OCI-LY3 (cell line): Measurements from ENCODE around the gene STAT3.
"Not testable (repeated sequence)": the region's sequence is repeated elsewhere in the genome, so short reads cannot be mapped to it uniquely, and the experiment has no call there.

ENCODE experiments used
- H2AFZ ChIP-seq: fragments of 200-600, 300-600 bp; shearing (Covaris generic); 2 replicates; pipeline ENCODE4 v1.6.0; 2014; ENCODE audit warnings: antibody characterized with exemption, low read depth, low read length
- H3K27ac ChIP-seq: fragments of 200-600, 300-600 bp; sonication (generic); 2 replicates; pipeline ENCODE4 v1.5.1; 2014; ENCODE audit warnings: mild to moderate bottlenecking, low read length, moderate library complexity, mixed read lengths
- H3K27me3 ChIP-seq: fragments of 200-600, 300-600 bp; sonication (generic); 2 replicates; pipeline ENCODE4 v1.6.1; 2014; ENCODE audit warnings: low read depth, low read length, mixed read lengths
- H3K36me3 ChIP-seq: fragments of 200-600, 300-600 bp; sonication (generic); replicated peaks from 2 replicates; pipeline ENCODE3; 2014; ENCODE audit warnings: low read depth, low read length, mixed read lengths
- H3K4me1 ChIP-seq: fragments of 300-600, 200-600 bp; sonication (generic); 2 replicates; pipeline ENCODE4 v1.6.1; 2014; ENCODE audit warnings: low read length, mixed read lengths
- H3K4me2 ChIP-seq: fragments of 200-600, 300-600 bp; sonication (generic); 2 replicates; pipeline ENCODE4 v1.6.1; 2014; ENCODE audit warnings: low read length, mixed read lengths
- H3K4me3 ChIP-seq: fragments of 300-600, 200-600 bp; sonication (generic); 2 replicates; pipeline ENCODE4 v1.5.1; 2014; ENCODE audit warnings: antibody characterized with exemption, mild to moderate bottlenecking, low read length, moderate library complexity
- H3K79me2 ChIP-seq: fragments of 300-600, 200-600 bp; shearing (Covaris generic); 2 replicates; pipeline ENCODE4 v1.6.1; 2014; ENCODE audit warnings: mild to moderate bottlenecking, low read length, mixed read lengths
- H3K9ac ChIP-seq: fragments of 300-600, 200-600 bp; shearing (Covaris generic); 2 replicates; pipeline ENCODE4 v1.6.0; 2014; ENCODE audit warnings: mild to moderate bottlenecking, low read length, moderate library complexity
- H3K9me3 ChIP-seq: fragments of 200-600, 300-600 bp; shearing (Covaris generic); 2 replicates; pipeline ENCODE4 v1.6.1; 2014; ENCODE audit warnings: low read length, mixed read lengths; ENCODE audit not compliant: insufficient read depth
- H4K20me1 ChIP-seq: fragments of 200-600, 300-600 bp; sonication (generic); 2 replicates; pipeline ENCODE4 v1.6.1; 2016; ENCODE audit warnings: low read length, mixed read lengths; ENCODE audit not compliant: insufficient read depth
- EZH2phosphoT487 ChIP-seq: fragments of 200-600 bp; shearing (Covaris generic); IDR thresholded peaks from 2 replicates; pipeline ENCODE4 v1.6.1; 2018; ENCODE audit warnings: antibody characterized with exemption, mixed run types, low read depth
- TF ChIP-seq, protein P1 (sequence below): fragments of 200-600, 300-600 bp; sonication (generic); IDR thresholded peaks from 2 replicates; pipeline ENCODE4 v1.5.1; 2014; ENCODE audit warnings: antibody characterized with exemption, low read length, low read depth

STAT3 gene

DNA sequence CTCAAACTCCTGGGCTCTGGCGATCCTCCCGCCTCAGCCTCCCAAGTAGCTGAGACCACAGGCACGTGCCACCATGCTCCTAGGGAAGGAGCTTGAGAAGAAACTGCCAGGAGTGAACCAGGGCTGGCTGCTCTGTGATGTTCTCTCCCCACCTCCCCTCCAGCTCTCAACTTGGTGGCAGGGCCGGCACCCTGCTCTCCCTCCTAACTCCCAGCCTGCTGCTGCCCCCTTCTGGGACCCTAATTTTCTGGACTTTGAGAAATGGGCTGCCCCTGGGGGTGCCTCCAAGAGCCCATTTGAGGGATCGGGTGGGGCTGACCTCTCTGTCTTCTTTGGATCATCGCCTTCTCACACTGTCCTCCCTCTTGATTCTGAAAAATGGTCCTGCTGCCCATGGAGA, 14.9 kb upstream of the STAT3 start:
- no peaks in the 10 kb centered on the region for H4K20me1 ChIP-seq
- peaks cover 59% of the 10 kb centered on the region for H3K4me1 ChIP-seq
- H3K36me3 ChIP-seq: no peaks in the 10 kb centered on the region
- peak overlapping the region; percentile 29 for H3K27ac ChIP-seq
- peak overlapping the region; percentile 45; the same call in 1 of the 2 replicates for H3K9ac ChIP-seq
- peak overlapping the region; percentile 53; the same call in 1 of the 2 replicates for H2AFZ ChIP-seq
- TF ChIP-seq, protein P1, sequence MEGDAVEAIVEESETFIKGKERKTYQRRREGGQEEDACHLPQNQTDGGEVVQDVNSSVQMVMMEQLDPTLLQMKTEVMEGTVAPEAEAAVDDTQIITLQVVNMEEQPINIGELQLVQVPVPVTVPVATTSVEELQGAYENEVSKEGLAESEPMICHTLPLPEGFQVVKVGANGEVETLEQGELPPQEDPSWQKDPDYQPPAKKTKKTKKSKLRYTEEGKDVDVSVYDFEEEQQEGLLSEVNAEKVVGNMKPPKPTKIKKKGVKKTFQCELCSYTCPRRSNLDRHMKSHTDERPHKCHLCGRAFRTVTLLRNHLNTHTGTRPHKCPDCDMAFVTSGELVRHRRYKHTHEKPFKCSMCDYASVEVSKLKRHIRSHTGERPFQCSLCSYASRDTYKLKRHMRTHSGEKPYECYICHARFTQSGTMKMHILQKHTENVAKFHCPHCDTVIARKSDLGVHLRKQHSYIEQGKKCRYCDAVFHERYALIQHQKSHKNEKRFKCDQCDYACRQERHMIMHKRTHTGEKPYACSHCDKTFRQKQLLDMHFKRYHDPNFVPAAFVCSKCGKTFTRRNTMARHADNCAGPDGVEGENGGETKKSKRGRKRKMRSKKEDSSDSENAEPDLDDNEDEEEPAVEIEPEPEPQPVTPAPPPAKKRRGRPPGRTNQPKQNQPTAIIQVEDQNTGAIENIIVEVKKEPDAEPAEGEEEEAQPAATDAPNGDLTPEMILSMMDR: peak; percentile 91
- TF ChIP-seq EZH2phosphoT487: no peak
- H3K4me2 ChIP-seq: peak overlapping the region; percentile 52
- H3K4me3 ChIP-seq: no peak overlapping the region
- H3K9me3 ChIP-seq: no peaks in the 10 kb centered on the region
- H3K79me2 ChIP-seq: no peaks in the 10 kb centered on the region
- peaks cover 6% of the 10 kb centered on the region for H3K27me3 ChIP-seq

DNA sequence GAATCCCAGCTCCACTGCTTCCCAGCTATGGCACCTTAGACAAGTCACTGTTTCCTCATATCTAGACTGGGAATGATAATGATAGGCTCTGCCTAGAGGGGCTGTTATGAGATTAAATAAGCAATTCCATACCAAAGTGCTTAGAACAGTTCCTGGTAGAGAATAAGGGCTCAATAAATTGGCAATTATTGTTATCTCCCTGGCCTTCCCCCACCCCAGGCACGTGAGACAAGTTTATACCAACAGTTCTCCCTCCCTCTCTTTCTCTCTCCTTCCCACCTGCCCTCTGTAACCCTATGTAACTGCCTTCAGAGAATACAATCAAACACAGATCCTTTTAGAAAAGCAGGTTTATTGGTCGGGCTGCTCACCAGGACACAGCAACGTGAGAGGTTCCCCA, 13.9 kb upstream of the STAT3 start:
- peak overlapping the region; percentile 29 for H3K27ac ChIP-seq
- H3K9ac ChIP-seq: peak overlapping the region; percentile 45
- no peaks in the 10 kb centered on the region for H4K20me1 ChIP-seq
- peaks cover 6% of the 10 kb centered on the region for H3K27me3 ChIP-seq
- H2AFZ ChIP-seq: peak overlapping the region; percentile 53; the same call in 1 of the 2 replicates
- H3K4me3 ChIP-seq: no peak overlapping the region
- TF ChIP-seq, protein P1: no peak
- no peak for TF ChIP-seq EZH2phosphoT487
- peaks cover 56% of the 10 kb centered on the region for H3K4me1 ChIP-seq
- H3K4me2 ChIP-seq: peak overlapping the region; percentile 52
- H3K36me3 ChIP-seq: no peaks in the 10 kb centered on the region
- H3K9me3 ChIP-seq: no peaks in the 10 kb centered on the region
- H3K79me2 ChIP-seq: no peaks in the 10 kb centered on the region

DNA sequence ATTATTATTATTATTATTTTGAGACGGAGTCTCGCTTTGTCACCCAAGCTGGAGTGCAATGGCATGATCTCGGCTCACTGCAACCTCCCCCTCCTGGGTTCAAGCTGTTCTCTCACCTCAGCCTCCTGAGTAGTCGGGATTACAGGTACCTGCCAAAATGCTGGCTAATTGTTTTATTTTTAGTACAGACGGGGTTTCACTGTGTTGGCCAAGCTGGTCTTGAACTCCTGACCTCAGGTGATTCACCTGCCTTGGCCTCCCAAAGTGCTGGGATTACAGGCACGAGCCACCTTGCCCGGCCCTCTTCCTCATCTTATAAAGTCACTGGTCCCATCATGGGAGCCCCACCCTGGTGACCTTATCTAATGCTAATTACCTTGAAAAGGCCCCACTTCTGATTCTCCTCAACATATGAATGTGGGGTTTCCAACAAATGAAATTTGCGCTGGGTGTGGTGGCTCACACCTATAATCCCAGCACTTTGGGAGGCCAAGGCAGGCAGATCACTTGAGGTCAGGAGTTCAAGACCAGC, 12.7 kb upstream of the STAT3 start:
- H4K20me1 ChIP-seq, H3K36me3 ChIP-seq, H3K27me3 ChIP-seq, H2AFZ ChIP-seq, H3K27ac ChIP-seq, H3K4me3 ChIP-seq, H3K79me2 ChIP-seq, H3K9ac ChIP-seq, H3K9me3 ChIP-seq, H3K4me2 ChIP-seq: not testable (repeated sequence)
- peaks cover 45% of the 10 kb centered on the region for H3K4me1 ChIP-seq

DNA sequence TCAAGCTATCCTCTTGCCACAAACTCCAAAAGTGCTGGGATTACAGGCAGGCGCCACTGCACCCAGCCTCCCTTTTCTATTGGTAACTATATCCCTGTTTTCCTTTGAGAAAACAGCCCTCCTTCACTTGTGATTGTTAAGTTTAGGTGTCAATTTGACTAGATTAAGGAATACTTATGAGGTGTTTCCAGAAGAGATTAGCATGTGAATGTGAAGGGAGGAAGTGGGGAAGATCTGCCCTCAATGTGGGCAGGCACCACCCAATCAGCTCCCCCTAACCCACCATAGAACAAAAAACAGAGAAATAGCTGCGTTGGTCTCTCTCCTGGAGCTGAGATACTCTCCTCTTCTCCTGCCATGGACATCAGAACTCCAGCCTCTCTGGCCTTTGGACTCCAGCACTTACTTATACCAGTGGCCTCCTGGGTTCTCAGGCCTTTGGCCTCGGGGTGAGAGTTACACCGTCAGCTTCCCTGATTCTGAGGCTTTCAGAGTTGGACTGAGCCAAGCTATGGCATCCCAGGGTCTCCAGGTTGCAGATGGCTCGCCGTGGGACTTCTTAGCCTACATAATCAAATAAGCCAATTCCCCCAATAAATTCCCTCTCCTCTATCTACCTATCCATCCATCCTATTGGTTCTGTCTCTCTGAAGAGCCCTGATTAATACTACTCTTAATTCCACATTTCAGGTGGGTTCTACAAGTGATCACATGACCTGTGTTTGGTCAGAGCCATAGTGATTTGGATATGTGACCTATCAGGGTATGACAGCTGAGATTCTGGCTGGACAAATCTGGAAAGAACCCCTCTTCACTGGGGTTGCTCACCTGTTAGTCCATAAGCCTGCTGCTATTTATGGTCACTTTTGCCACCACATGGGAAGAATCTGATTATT, 12.0 kb upstream of the STAT3 start:
- Histone ChIP-seq H3K4me1 (peaks cover 43% of the 10 kb centered on the region), H3K9ac (no peak overlapping the region; the same call in 1 of the 2 replicates), H3K9me3 (no peaks in the 10 kb centered on the region), H3K79me2 (no peaks in the 10 kb centered on the region), H4K20me1 (no peaks in the 10 kb centered on the region), H3K27ac (no peak overlapping the region; the same call in 1 of the 2 replicates), H3K36me3 (no peaks in the 10 kb centered on the region), H3K4me2 (peak overlapping the region; percentile 1; the same call in 1 of the 2 replicates), H3K4me3 (no peak overlapping the region), H3K27me3 (peaks cover 6% of the 10 kb centered on the region), H2AFZ (no peak overlapping the region)
- TF ChIP-seq, protein P1: no peak
- TF ChIP-seq EZH2phosphoT487: no peak
